ENCODE measurements around the gene FGGY. TPM values are rescaled to one million over a fixed set of nuclear protein-coding genes. Genes with fewer than 3 reads are reported as not detected.

FGGY gene
- total RNA-seq, 1 donor from 2014 or later, result 16.4 TPM

DNA sequence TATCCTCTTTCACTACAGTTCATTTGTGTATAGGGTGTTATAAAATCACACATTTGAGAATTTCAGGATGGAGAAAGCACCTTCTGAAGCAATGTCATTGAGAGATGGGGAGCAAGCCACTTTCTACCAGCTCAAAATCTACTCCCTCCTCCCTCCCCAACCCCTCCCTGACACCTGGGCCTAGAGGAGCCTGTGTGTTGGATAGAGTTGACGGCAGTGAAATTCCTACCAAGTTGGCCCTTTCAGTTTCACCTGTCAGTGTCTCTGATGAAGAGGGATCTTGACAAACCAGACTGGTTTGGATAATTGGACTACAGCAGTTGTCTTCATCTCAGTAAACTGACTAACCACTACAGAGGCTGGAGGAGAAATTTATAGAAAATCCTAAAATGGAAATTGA is 392.8 kb downstream of the FGGY start:
- Mint-ChIP-seq H3K4me1 (peaks cover 22% of the 10 kb centered on the region), H3K36me3 (ENCODE audit: low read depth) (peaks cover 4% of the 10 kb centered on the region), H3K27me3 (ENCODE audit: low read depth) (no peaks in the 10 kb centered on the region), H3K9me3 (no peaks in the 10 kb centered on the region), H3K4me3 (no peak overlapping the region), H3K27ac (ENCODE audit: unreplicated experiment) (no peak overlapping the region)
- no peak for DNase-seq (ENCODE audit: low read depth, low spot score)
- TF ChIP-seq, protein P1, sequence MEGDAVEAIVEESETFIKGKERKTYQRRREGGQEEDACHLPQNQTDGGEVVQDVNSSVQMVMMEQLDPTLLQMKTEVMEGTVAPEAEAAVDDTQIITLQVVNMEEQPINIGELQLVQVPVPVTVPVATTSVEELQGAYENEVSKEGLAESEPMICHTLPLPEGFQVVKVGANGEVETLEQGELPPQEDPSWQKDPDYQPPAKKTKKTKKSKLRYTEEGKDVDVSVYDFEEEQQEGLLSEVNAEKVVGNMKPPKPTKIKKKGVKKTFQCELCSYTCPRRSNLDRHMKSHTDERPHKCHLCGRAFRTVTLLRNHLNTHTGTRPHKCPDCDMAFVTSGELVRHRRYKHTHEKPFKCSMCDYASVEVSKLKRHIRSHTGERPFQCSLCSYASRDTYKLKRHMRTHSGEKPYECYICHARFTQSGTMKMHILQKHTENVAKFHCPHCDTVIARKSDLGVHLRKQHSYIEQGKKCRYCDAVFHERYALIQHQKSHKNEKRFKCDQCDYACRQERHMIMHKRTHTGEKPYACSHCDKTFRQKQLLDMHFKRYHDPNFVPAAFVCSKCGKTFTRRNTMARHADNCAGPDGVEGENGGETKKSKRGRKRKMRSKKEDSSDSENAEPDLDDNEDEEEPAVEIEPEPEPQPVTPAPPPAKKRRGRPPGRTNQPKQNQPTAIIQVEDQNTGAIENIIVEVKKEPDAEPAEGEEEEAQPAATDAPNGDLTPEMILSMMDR (conservative IDR thresholded peaks at IDR 0.05), result no peak

DNA sequence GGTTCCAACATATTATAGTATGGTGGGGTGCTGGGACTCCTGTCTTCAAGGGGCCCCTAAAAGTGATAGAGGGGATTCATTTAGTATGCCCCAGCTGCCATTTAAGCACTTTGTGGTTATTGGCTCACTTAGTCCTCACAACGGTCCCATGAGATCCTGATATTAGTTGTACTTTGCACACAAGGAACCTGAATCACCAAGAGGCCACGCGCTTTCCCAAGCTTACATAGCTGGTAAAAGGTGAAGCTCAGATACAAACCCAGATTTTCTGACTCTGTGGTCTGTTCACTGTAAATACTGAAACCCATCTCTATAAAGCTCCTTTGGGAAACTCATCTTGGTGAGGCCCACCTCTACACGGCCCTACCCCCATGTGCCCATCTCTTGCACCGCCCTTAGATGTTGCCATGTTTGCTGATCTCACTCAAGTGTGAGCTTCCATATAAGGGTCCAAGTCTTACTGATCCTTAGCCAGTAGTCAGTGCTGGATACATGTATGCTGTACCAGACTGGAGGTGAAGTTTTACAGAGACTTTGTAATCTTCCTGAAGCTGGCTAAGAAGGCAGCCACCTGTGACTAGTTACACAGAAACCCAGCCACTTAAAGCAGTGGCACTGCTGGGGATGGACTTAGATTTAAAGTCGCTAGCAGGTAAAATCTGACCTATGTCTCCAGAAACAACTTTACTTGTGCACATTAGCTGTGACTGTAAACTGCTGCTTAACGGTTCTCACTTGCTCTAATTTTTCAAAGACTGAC is 393.5 kb downstream of the FGGY start:
- Mint-ChIP-seq H3K4me3 (no peak overlapping the region), H3K36me3 (ENCODE audit: low read depth) (peaks cover 6% of the 10 kb centered on the region), H3K9me3 (peaks cover 3% of the 10 kb centered on the region), H3K4me1 (peaks cover 22% of the 10 kb centered on the region), H3K27me3 (ENCODE audit: low read depth) (no peaks in the 10 kb centered on the region), H3K27ac (ENCODE audit: unreplicated experiment) (no peak overlapping the region)
- TF ChIP-seq, protein P1 (conservative IDR thresholded peaks at IDR 0.05), result no peak
- DNase-seq (ENCODE audit: low read depth, low spot score), result no peak

DNA sequence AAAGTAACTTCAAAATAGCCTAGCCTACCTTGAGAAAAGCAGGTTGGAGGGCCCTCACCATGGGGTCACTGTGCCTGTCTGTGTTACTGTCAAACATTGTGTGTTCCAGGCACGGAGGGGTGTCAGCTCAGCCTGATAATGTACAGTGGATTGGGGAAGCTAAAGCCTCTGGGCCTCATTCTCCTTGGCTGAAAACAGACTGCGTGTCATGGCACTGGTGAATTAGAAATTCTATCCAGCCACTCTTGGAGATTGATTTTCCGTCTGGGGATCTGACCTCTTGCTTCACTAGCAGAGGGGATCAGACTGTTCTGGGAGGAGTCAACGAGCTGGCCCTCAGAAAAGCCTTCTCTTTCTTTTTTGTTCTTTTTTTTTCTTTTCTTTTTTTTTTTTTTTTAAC is 394.4 kb downstream of the FGGY start:
- H3K27ac Mint-ChIP-seq (ENCODE audit: unreplicated experiment), result no peak overlapping the region
- peaks cover 22% of the 10 kb centered on the region for H3K4me1 Mint-ChIP-seq
- peaks cover 6% of the 10 kb centered on the region for H3K36me3 Mint-ChIP-seq (ENCODE audit: low read depth)

DNA sequence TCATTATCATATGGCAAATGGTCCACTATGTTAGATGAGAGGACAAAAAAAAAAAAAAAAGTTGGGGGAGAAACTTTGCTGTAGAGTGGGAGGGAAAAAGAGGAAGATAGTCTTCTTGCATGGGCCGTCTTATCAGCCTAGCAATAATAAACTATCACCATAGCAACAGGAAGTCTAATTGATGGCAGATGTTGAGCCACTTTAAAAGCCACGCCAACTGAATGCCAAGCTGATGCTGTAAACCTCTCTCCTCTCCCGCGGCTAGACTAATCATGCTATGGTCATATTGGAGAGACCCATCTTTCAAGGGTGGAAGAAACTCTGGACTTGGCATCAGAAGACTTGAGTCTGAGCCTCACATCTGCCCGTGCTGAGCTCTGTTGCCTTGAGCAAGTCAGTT is 395.7 kb downstream of the FGGY start:
- H3K27ac Mint-ChIP-seq (ENCODE audit: unreplicated experiment), result no peak overlapping the region
- H3K27me3 Mint-ChIP-seq (ENCODE audit: low read depth), result no peaks in the 10 kb centered on the region
- no peak for DNase-seq (ENCODE audit: low read depth, low spot score)
- H3K4me1 Mint-ChIP-seq, result peaks cover 34% of the 10 kb centered on the region
- peaks cover 3% of the 10 kb centered on the region for H3K9me3 Mint-ChIP-seq
- H3K4me3 Mint-ChIP-seq, result no peak overlapping the region
- TF ChIP-seq, protein P1 (conservative IDR thresholded peaks at IDR 0.05), result no peak
- H3K36me3 Mint-ChIP-seq (ENCODE audit: low read depth), result peaks cover 6% of the 10 kb centered on the region

More for the DNA sequence above, 394.4 kb downstream of the FGGY start:
- H3K4me3 Mint-ChIP-seq, result no peak overlapping the region
- TF ChIP-seq, protein P1 (conservative IDR thresholded peaks at IDR 0.05), result no peak
- no peaks in the 10 kb centered on the region for H3K27me3 Mint-ChIP-seq (ENCODE audit: low read depth)
- DNase-seq (ENCODE audit: low read depth, low spot score), result no peak
- peaks cover 3% of the 10 kb centered on the region for H3K9me3 Mint-ChIP-seq

DNA sequence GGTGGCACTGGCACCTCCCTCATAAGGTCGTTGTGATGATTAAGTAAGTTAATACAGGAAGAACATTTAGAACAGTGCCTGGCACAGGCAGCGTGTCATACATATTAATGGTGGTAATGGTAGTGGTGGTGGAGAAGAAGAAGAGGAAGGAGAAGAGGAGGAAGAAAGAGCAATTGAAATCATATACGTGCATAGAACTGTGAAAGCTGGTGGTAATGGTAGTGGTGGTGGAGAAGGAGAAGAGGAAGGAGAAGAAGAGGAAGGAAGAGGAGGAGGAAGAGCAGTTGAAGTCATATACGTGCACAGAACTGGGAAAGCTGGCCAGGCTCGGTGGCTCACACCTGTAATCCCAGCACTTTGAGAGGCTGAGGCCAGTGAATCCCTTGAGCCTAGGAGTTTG is 396.5 kb downstream of the FGGY start:
- no peak overlapping the region for H3K27ac Mint-ChIP-seq (ENCODE audit: unreplicated experiment)
- H3K9me3 Mint-ChIP-seq, result peaks cover 3% of the 10 kb centered on the region
- H3K4me1 Mint-ChIP-seq, result peaks cover 43% of the 10 kb centered on the region
- peaks cover 6% of the 10 kb centered on the region for H3K36me3 Mint-ChIP-seq (ENCODE audit: low read depth)
- H3K4me3 Mint-ChIP-seq, result no peak overlapping the region
- no peak for DNase-seq (ENCODE audit: low read depth, low spot score)
- TF ChIP-seq, protein P1 (conservative IDR thresholded peaks at IDR 0.05), result no peak
- H3K27me3 Mint-ChIP-seq (ENCODE audit: low read depth), result no peaks in the 10 kb centered on the region

Measured in neural crest cell (in vitro differentiated cells).